ENCODE measurements around the gene ZDHHC18. TPM values are rescaled to one million over a fixed set of nuclear protein-coding genes. Genes with fewer than 3 reads are reported as not detected.
"Not testable (repeated sequence)": the region's sequence is repeated elsewhere in the genome, so short reads cannot be mapped to it uniquely, and the experiment has no call there.

The ZDHHC18 gene
- total RNA-seq, 1 donor from 2014 or later = 17.7 TPM

GRCh38 chr1:26788836-26789611 lies 37.5 kb upstream of the ZDHHC18 start:
- intact Hi-C loops (cut with DNase I) = loop anchor here (1.0 kb wide), 5 partner anchors 66 to 288 kb away; no protein-coding TSS in a partner anchor
- peak; percentile 56 for ATAC-seq
- peak; percentile 89 for DNase-seq (ENCODE audit: missing footprints)

GRCh38 chr1:26789612-26789865 lies 36.9 kb upstream of the ZDHHC18 start:
- no peak for DNase-seq (ENCODE audit: missing footprints)
- intact Hi-C loops (cut with DNase I) = loop anchor here (1.0 kb wide), 3 partner anchors 97 to 186 kb away; no protein-coding TSS in a partner anchor
- no peak for ATAC-seq

GRCh38 chr1:26789931-26790330 lies 36.6 kb upstream of the ZDHHC18 start:
- DNase-seq (ENCODE audit: missing footprints) (no peak), ATAC-seq (no peak)
- intact Hi-C loops (cut with DNase I) = loop anchor here (1.0 kb wide), 3 partner anchors 98 to 187 kb away; no protein-coding TSS in a partner anchor

- intact Hi-C loops (cut with DNase I) = no loop called here
- DNase-seq (ENCODE audit: missing footprints) (no peak), ATAC-seq (no peak)
These were observed 35.9 kb upstream of the ZDHHC18 start for GRCh38 chr1:26790551-26790953.

GRCh38 chr1:26791148-26791547 lies 35.3 kb upstream of the ZDHHC18 start:
- no peak for DNase-seq (ENCODE audit: missing footprints)
- intact Hi-C loops (cut with DNase I) = no loop called here
- ATAC-seq = no peak

- intact Hi-C loops (cut with DNase I) = no loop called here
- no peak for ATAC-seq
- DNase-seq (ENCODE audit: missing footprints) = no peak
These were observed 34.9 kb upstream of the ZDHHC18 start for GRCh38 chr1:26791626-26792025.

GRCh38 chr1:26792924-26793323 lies 33.6 kb upstream of the ZDHHC18 start:
- ATAC-seq (no peak), DNase-seq (ENCODE audit: missing footprints) (no peak)
- intact Hi-C loops (cut with DNase I) = no loop called here

GRCh38 chr1:26794391-26794790 lies 32.1 kb upstream of the ZDHHC18 start:
- no peak for ATAC-seq
- intact Hi-C loops (cut with DNase I) = no loop called here
- DNase-seq (ENCODE audit: missing footprints) = peak; percentile 50

- ATAC-seq (peak; percentile 32), DNase-seq (ENCODE audit: missing footprints) (no peak)
- intact Hi-C loops (cut with DNase I) = no loop called here
These were observed 28.9 kb upstream of the ZDHHC18 start for GRCh38 chr1:26797627-26798026.

- intact Hi-C loops (cut with DNase I) = no loop called here
- ATAC-seq (peak; percentile 95), DNase-seq (ENCODE audit: missing footprints) (peak; percentile 79)
These were observed 26.9 kb upstream of the ZDHHC18 start for GRCh38 chr1:26799479-26800142.

GRCh38 chr1:26803932-26804331 lies 22.6 kb upstream of the ZDHHC18 start:
- DNase-seq (ENCODE audit: missing footprints); ATAC-seq; intact Hi-C loops (cut with DNase I): not testable (repeated sequence)

- intact Hi-C loops (cut with DNase I) = loop anchor here (2.0 kb wide), 1 partner anchor 67 kb away; no protein-coding TSS in a partner anchor
- peak; percentile 28 for ATAC-seq
- DNase-seq (ENCODE audit: missing footprints) = peak; percentile 62
These were observed 16.4 kb upstream of the ZDHHC18 start for GRCh38 chr1:26810105-26810504.

GRCh38 chr1:26811057-26811456 lies 15.4 kb upstream of the ZDHHC18 start:
- intact Hi-C loops (cut with DNase I) = loop anchor here (2.0 kb wide), 1 partner anchor 66 kb away; no protein-coding TSS in a partner anchor
- ATAC-seq = no peak
- no peak for DNase-seq (ENCODE audit: missing footprints)

- intact Hi-C loops (cut with DNase I) = loop anchor here (2.0 kb wide), 1 partner anchor 65 kb away; no protein-coding TSS in a partner anchor
- ATAC-seq = no peak
- no peak for DNase-seq (ENCODE audit: missing footprints)
These were observed 14.8 kb upstream of the ZDHHC18 start for GRCh38 chr1:26811708-26812107.

GRCh38 chr1:26814377-26814776 lies 12.1 kb upstream of the ZDHHC18 start:
- intact Hi-C loops (cut with DNase I) = no loop called here
- DNase-seq (ENCODE audit: missing footprints) (no peak), ATAC-seq (no peak)

- DNase-seq (ENCODE audit: missing footprints) = no peak
- intact Hi-C loops (cut with DNase I) = no loop called here
- ATAC-seq = no peak
These were observed 11.6 kb upstream of the ZDHHC18 start for GRCh38 chr1:26814893-26815292.

- intact Hi-C loops (cut with DNase I) = no loop called here
- peak; percentile 46 for ATAC-seq
- no peak for DNase-seq (ENCODE audit: missing footprints)
These were observed 5.7 kb upstream of the ZDHHC18 start for GRCh38 chr1:26820784-26821269.

- no peak for ATAC-seq
- no peak for DNase-seq (ENCODE audit: missing footprints)
- intact Hi-C loops (cut with DNase I) = no loop called here
These were observed 3.6 kb upstream of the ZDHHC18 start for GRCh38 chr1:26822737-26823395.

- no peak for DNase-seq (ENCODE audit: missing footprints)
- ATAC-seq = no peak
- intact Hi-C loops (cut with DNase I) = no loop called here
These were observed 1.8 kb upstream of the ZDHHC18 start for GRCh38 chr1:26824731-26825130.
